SJCRH30 (cell line): ENCODE results near the gene ERBB4. TPM values are rescaled to one million over a fixed set of nuclear protein-coding genes. Genes with fewer than 3 reads are reported as not detected.
"Not testable (repeated sequence)": the region's sequence is repeated elsewhere in the genome, so short reads cannot be mapped to it uniquely, and the experiment has no call there.

Experiments
- DNase-seq, 2 experiments: peaks; one replicate each; pipeline ENCODE4 v3.0.0-alpha.2; 2015 to 2020
- H3K27ac ChIP-seq: fragments of 250-450 bp; sonication (Bioruptor Pico); 2 replicates; pipeline ENCODE4 v1.5.1; 2020; ENCODE audit warnings: mild to moderate bottlenecking, moderate library complexity
- H3K27me3 ChIP-seq: fragments of 250-450 bp; sonication (Bioruptor Pico); 2 replicates; pipeline ENCODE4 v1.5.1; 2020; ENCODE audit warnings: mild to moderate bottlenecking, moderate library complexity
- H3K36me3 ChIP-seq: fragments of 250-450 bp; sonication (Bioruptor Pico); 2 replicates; pipeline ENCODE4 v1.5.1; 2020; ENCODE audit warnings: mild to moderate bottlenecking, moderate library complexity
- H3K4me1 ChIP-seq: fragments of 250-450 bp; sonication (Bioruptor Pico); 2 replicates; pipeline ENCODE4 v1.5.1; 2020; ENCODE audit warnings: mild to moderate bottlenecking, moderate library complexity
- H3K4me3 ChIP-seq: fragments of 250-450 bp; sonication (Bioruptor Pico); 2 replicates; pipeline ENCODE4 v1.5.1; 2020; ENCODE audit warnings: mild to moderate bottlenecking, moderate library complexity
- H3K9me3 ChIP-seq: fragments of 250-450 bp; sonication (Bioruptor Pico); replicated peaks from 2 replicates; pipeline ENCODE4 v1.5.1; 2020; ENCODE audit warnings: mild to moderate bottlenecking, moderate library complexity
- total RNA-seq: library from RNA; depleted of rRNA; stranded (reverse); fragments of >200 nt; shearing (Covaris generic); gene quantifications from 2 replicates; pipeline ENCODE4 v1.2.3, GENCODE V29; 2014

Gene ERBB4
- total RNA-seq, 1 experiment from 2014 or later = 3.0 TPM

DNA sequence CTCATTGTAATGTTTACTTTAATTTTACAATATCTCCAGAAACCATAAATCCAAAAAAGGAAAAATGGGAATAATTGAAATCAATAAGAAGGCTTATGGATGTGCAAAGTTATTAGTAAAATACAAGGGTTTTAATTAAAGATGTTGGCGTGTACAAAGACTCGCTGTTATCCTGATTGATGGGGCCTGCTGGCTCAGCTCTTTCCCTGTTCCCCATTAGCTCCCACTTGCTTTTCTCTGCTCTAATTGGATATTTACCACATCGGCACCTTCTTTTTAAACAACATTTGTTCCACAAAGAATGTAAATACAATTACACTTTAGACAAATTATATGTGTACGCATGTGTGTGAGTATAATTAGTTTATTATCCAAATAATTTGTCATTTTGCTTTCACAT lies 796.6 kb downstream of the ERBB4 start:
- H3K4me1 ChIP-seq = no peaks in the 10 kb centered on the region
- H3K9me3 ChIP-seq = no peaks in the 10 kb centered on the region
- no peak overlapping the region for H3K27ac ChIP-seq
- no peak overlapping the region for H3K4me3 ChIP-seq
- no peaks in the 10 kb centered on the region for H3K36me3 ChIP-seq
- H3K27me3 ChIP-seq = no peaks in the 10 kb centered on the region
- DNase-seq = peak; percentile 10 to 32

DNA sequence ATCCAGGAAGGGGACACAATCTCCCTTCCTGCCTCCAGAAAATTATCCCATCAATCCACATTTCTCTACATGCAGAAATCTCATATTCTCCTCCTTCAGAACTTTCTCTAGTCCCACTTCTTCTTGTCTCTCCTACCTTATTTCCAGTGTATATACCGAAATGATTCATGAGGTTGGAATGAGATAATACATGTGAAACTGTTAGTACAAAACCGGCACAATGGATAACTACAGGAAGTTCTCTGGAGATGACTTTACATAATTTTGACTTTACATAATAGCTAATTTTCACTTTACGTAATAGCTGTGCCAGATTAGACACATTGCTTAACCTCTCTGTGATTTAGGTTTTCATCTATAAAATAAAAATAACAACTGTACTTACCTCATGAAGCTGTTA lies 801.3 kb downstream of the ERBB4 start:
- Histone ChIP-seq H3K27me3 (no peaks in the 10 kb centered on the region), H3K27ac (no peak overlapping the region), H3K9me3 (no peaks in the 10 kb centered on the region), H3K4me3 (no peak overlapping the region), H3K36me3 (no peaks in the 10 kb centered on the region), H3K4me1 (no peaks in the 10 kb centered on the region)
- no peak for DNase-seq

- no peaks in the 10 kb centered on the region for H3K27me3 ChIP-seq
- DNase-seq = no peak
Measured at GRCh38 chr2:211730215-211730614, 808.4 kb downstream of the ERBB4 start.

DNA sequence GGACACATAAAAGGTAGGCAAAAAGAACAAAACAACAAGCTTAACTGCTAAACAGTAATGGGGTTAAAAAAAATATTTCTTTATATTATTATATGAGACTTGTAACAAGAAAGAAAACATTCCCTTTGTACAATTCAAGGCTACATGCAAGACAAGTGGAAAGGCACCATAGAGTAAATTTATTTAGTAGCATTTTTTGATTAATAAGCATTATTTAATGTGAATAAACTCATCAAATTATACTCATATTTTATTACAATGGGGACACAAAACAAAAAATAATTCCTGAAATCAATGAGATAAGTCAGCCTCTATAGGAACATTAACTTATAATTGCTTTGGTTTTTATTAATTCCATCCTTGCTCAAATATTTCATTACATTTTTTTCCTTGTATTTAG lies 809.2 kb downstream of the ERBB4 start:
- no peaks in the 10 kb centered on the region for H3K27me3 ChIP-seq
- no peak overlapping the region for H3K4me3 ChIP-seq
- no peak for DNase-seq
- H3K4me1 ChIP-seq = no peaks in the 10 kb centered on the region
- no peaks in the 10 kb centered on the region for H3K9me3 ChIP-seq
- no peaks in the 10 kb centered on the region for H3K36me3 ChIP-seq
- H3K27ac ChIP-seq = no peak overlapping the region

More at GRCh38 chr2:211730215-211730614, 808.4 kb downstream of the ERBB4 start:
- no peaks in the 10 kb centered on the region for H3K36me3 ChIP-seq
- H3K4me3 ChIP-seq = no peak overlapping the region
- no peak overlapping the region for H3K27ac ChIP-seq
- no peaks in the 10 kb centered on the region for H3K4me1 ChIP-seq
- H3K9me3 ChIP-seq = no peaks in the 10 kb centered on the region

DNA sequence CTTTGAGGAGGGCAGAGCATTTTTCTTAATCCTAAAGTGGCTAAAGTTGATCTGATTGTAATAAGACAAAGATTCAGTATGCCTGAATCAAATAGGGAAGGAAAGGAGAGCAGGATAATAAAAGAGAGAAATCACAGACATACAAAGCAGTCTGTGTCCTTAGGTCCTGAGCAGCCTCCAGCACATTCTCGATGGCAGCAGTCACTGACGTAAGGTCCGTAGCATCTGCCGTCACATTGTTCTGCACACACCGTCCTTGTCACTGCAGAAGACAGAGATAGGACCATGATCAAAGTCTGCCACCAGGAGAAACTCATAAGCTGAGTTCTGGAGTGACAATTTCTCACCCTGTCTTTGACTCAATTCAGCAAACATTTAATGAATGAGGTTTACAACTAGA lies 813.7 kb downstream of the ERBB4 start:
- H3K9me3 ChIP-seq = no peaks in the 10 kb centered on the region
- DNase-seq = no peak
- no peak overlapping the region for H3K27ac ChIP-seq
- H3K4me3 ChIP-seq = no peak overlapping the region
- no peaks in the 10 kb centered on the region for H3K36me3 ChIP-seq
- H3K4me1 ChIP-seq = no peaks in the 10 kb centered on the region
- no peaks in the 10 kb centered on the region for H3K27me3 ChIP-seq

DNA sequence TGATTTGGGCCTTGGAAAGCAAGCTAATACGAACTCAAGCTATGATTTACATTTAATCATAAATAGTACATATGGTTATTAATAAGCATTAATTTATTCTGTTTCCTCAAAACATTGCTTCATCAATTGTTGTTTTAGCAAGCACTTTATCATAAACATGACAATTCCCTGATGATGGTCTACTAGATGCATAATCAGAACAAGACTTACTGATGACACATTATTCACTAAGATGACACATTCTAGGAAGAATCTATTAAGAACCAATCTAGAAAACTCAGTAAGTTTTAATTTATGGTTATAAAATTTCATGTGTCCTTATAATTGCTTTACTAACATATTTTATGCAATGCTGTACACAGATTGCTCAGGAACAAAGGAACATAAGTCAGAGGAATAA lies 815.2 kb downstream of the ERBB4 start:
- H3K27ac ChIP-seq = no peak overlapping the region
- H3K4me3 ChIP-seq = no peak overlapping the region
- no peaks in the 10 kb centered on the region for H3K27me3 ChIP-seq
- H3K9me3 ChIP-seq = no peaks in the 10 kb centered on the region
- H3K36me3 ChIP-seq = no peaks in the 10 kb centered on the region
- no peak for DNase-seq
- H3K4me1 ChIP-seq = no peaks in the 10 kb centered on the region

- no peaks in the 10 kb centered on the region for H3K36me3 ChIP-seq
- no peaks in the 10 kb centered on the region for H3K9me3 ChIP-seq
- H3K27me3 ChIP-seq = no peaks in the 10 kb centered on the region
- no peak overlapping the region for H3K4me3 ChIP-seq
- no peaks in the 10 kb centered on the region for H3K4me1 ChIP-seq
- H3K27ac ChIP-seq = no peak overlapping the region
- no peak for DNase-seq
Measured at GRCh38 chr2:211722928-211723327, 815.7 kb downstream of the ERBB4 start.

- H3K36me3 ChIP-seq, H3K27ac ChIP-seq, H3K4me1 ChIP-seq, DNase-seq, H3K4me3 ChIP-seq, H3K27me3 ChIP-seq, H3K9me3 ChIP-seq: not testable (repeated sequence)
Measured at GRCh38 chr2:211721874-211722273, 816.7 kb downstream of the ERBB4 start.

- H3K9me3 ChIP-seq = no peaks in the 10 kb centered on the region
- no peaks in the 10 kb centered on the region for H3K27me3 ChIP-seq
- no peaks in the 10 kb centered on the region for H3K4me1 ChIP-seq
- H3K36me3 ChIP-seq = no peaks in the 10 kb centered on the region
- DNase-seq = no peak
- no peak overlapping the region for H3K4me3 ChIP-seq
- no peak overlapping the region for H3K27ac ChIP-seq
Measured at GRCh38 chr2:211709389-211709788, 829.2 kb downstream of the ERBB4 start.

GRCh38 chr2:211692689-211693088 lies 845.9 kb downstream of the ERBB4 start:
- H3K36me3 ChIP-seq = no peaks in the 10 kb centered on the region

DNA sequence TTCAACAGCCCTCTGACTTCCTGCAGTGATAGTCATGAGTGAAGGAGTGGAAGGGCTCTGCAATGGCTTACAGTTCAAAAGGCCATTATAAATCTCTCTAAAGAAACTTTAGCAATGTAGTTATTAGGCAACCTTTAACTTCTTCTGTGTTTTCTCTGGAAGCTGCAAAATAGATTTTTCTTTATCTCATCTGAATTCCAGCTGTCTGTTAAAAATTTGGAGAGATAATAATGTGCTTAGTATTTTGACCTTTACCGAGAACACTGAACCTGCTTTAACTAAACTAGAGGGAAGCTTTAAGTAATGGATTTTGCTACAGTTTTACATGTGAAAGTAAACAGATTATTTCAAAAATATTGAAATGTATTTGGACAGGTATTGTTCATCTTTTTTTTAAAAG lies 847.9 kb downstream of the ERBB4 start:
- no peak for DNase-seq
- no peaks in the 10 kb centered on the region for H3K36me3 ChIP-seq
- no peak overlapping the region for H3K27ac ChIP-seq
- H3K27me3 ChIP-seq = no peaks in the 10 kb centered on the region
- no peak overlapping the region for H3K4me3 ChIP-seq
- H3K4me1 ChIP-seq = no peaks in the 10 kb centered on the region
- H3K9me3 ChIP-seq = no peaks in the 10 kb centered on the region

More at GRCh38 chr2:211692689-211693088, 845.9 kb downstream of the ERBB4 start:
- DNase-seq = no peak
- no peaks in the 10 kb centered on the region for H3K4me1 ChIP-seq
- no peaks in the 10 kb centered on the region for H3K27me3 ChIP-seq
- no peak overlapping the region for H3K27ac ChIP-seq
- H3K9me3 ChIP-seq = no peaks in the 10 kb centered on the region
- no peak overlapping the region for H3K4me3 ChIP-seq

DNA sequence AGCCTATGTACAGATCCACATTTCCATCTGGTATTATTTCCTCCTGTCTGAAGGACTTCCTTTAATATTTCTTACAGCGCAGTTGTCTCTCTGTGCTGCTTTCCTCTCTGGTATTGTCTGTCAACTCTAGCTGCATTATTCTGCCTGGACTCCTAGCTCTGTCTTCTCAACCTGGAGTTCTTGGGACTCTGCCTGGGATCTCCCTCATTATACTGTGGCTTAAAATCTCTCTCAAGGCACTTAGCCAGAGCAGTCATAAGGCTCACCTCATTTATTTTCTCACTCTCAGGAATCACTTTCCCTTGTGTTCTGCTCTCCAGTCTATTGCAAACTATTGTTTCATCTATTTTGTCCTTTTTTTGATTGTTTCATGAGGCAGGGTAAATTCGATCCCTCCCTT lies 850.4 kb downstream of the ERBB4 start:
- Histone ChIP-seq H3K9me3 (0 out of 2 replicates have a peak, but pooled peaks cover 5% of the 10 kb centered on the region), H3K4me3 (no peak overlapping the region), H3K4me1 (no peaks in the 10 kb centered on the region), H3K36me3 (no peaks in the 10 kb centered on the region), H3K27ac (no peak overlapping the region), H3K27me3 (no peaks in the 10 kb centered on the region)
- no peak for DNase-seq

GRCh38 chr2:211674715-211675114 lies 863.9 kb downstream of the ERBB4 start:
- Histone ChIP-seq H3K4me3 (no peak overlapping the region), H3K27me3 (no peaks in the 10 kb centered on the region), H3K27ac (no peak overlapping the region), H3K9me3 (no peaks in the 10 kb centered on the region), H3K36me3 (no peaks in the 10 kb centered on the region), H3K4me1 (no peaks in the 10 kb centered on the region)
- DNase-seq = no peak

GRCh38 chr2:211673133-211673905 lies 865.3 kb downstream of the ERBB4 start:
- no peaks in the 10 kb centered on the region for H3K36me3 ChIP-seq
- no peaks in the 10 kb centered on the region for H3K27me3 ChIP-seq
- no peaks in the 10 kb centered on the region for H3K9me3 ChIP-seq
- H3K27ac ChIP-seq = no peak overlapping the region
- no peaks in the 10 kb centered on the region for H3K4me1 ChIP-seq
- DNase-seq = no peak
- H3K4me3 ChIP-seq = no peak overlapping the region

DNA sequence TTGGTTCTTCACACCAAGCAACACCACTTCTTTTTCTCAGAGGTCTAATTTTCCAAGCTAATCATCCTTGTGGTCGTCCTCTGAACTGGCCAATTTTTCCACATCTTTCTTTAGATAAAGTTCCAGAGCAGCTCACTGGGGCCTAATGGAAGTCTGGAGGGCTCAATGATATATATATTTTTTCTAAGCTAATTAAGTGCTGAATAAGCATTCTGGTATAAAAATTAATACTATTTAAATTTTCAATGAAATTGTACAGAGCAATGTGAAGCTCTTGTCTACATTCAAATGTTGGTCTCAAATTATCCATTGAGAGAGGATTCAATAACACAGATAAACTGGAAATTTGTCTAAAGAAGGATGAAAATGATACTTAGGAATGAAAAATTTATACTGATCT lies 866.6 kb downstream of the ERBB4 start:
- no peak for DNase-seq
- no peaks in the 10 kb centered on the region for H3K27me3 ChIP-seq
- no peaks in the 10 kb centered on the region for H3K9me3 ChIP-seq
- H3K4me3 ChIP-seq = no peak overlapping the region
- H3K27ac ChIP-seq = no peak overlapping the region
- no peaks in the 10 kb centered on the region for H3K36me3 ChIP-seq
- no peaks in the 10 kb centered on the region for H3K4me1 ChIP-seq

DNA sequence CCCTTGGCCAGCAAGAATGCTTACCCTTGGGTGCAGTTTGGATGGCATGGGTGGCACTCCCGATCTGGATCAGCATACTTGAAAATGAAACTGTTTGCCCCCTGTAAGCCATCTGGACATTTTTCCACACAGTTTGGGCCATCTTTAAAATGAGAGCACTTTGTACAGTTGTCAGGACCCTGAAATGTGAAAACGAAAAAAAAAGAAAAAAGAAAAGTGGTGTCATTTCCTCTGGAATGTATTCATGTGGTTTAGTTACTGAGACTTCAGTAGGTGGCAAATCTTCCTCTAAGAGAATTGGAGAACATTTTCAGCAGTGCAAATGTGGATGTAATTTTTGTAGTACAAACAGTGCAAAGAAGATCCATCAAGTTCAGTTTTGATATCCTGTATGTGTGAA lies 873.3 kb downstream of the ERBB4 start:
- Histone ChIP-seq H3K27ac (no peak overlapping the region), H3K27me3 (no peaks in the 10 kb centered on the region), H3K4me3 (no peak overlapping the region), H3K9me3 (no peaks in the 10 kb centered on the region), H3K36me3 (no peaks in the 10 kb centered on the region), H3K4me1 (no peaks in the 10 kb centered on the region)
- DNase-seq = no peak
